Stimulated activated naive CD8-positive, alpha-beta T cell treated with anti-CD3 and anti-CD28 coated beads, Interleukin-15, amount 100 ng/mL, for 72 hours (primary cell): ENCODE data around the gene PHYH.
A peak's percentile ranks its signal among the peaks of the same experiment; 100 is the strongest.
"Not testable (repeated sequence)": the region's sequence is repeated elsewhere in the genome, so short reads cannot be mapped to it uniquely, and the experiment has no call there.

Source experiments
- ATAC-seq: fragments of 150-1000 bp; cut with Tn5 transposase; 2 replicates; pipeline ENCODE4 v1.10.0; 2021; ENCODE audit warnings: mild to moderate bottlenecking, moderate library complexity
- DNase-seq, 2 donors: peaks; one replicate each; pipeline ENCODE4 v3.0.0; 2021 to 2022
- H3K27ac Mint-ChIP-seq, 2 donors: one replicate each; pipeline ENCODE4 v1.8.0; 2022; ENCODE audit warnings: mild to moderate bottlenecking in 2 of 2, mixed read lengths in 2 of 2, moderate library complexity in 2 of 2
- H3K27me3 Mint-ChIP-seq: one replicate; pipeline ENCODE4 v1.8.0; 2022; ENCODE audit warnings: mixed read lengths
- H3K4me1 Mint-ChIP-seq: one replicate; pipeline ENCODE4 v1.8.0; 2022; ENCODE audit warnings: mild to moderate bottlenecking, mixed read lengths
- H3K4me3 Mint-ChIP-seq, 2 donors: one replicate each; pipeline ENCODE4 v1.8.0; 2022; ENCODE audit warnings: mild to moderate bottlenecking in 2 of 2, mixed read lengths in 2 of 2, moderate library complexity in 1 of 2
- H3K9me3 Mint-ChIP-seq, 2 donors: one replicate each; pipeline ENCODE4 v1.8.0; 2022; ENCODE audit warnings: mixed read lengths in 2 of 2

PHYH gene

DNA sequence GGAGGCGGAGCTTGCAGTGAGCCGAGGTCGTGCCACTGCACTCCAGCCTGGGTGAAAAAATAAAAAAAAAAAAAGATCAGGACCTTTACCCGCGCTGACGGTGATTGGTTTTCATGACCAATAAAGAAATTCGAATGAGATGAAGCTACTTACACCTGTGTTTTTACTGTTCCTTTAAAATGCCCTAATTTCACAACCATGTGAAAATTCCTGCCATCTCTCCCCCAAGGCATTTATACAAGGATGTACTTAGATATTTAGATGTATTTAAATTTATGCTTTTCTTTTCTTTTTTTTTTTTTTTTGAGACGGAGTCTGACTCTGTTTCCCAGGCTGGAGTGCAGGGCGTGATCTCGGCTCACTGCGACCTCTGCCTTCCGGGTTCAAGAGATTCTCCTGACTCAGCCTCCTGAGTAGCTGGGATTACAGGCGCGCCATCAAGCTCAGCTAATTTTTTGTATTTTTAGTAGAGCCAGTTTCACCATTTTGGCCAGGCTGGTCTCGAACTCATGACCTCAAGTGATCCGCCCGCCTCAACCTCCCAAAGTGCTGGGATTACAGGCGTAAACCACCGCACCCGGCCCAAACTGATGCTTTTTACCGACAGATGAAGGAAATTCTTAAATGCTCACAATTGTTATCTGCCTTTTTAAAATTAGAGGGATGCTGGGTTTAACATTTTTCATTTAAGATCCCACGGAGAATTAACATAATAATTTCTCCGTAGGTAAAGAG lies 3.1 kb upstream of the PHYH start:
- Mint-ChIP-seq H3K4me1 (peaks cover 33% of the 10 kb centered on the region), H3K27me3 (no peaks in the 10 kb centered on the region), H3K4me3 (peak overlapping the region; percentile 84 to 92), H3K9me3 (no peaks in the 10 kb centered on the region), H3K27ac (peak overlapping the region; percentile 99)
- no peak for ATAC-seq
- no peak for DNase-seq

DNA sequence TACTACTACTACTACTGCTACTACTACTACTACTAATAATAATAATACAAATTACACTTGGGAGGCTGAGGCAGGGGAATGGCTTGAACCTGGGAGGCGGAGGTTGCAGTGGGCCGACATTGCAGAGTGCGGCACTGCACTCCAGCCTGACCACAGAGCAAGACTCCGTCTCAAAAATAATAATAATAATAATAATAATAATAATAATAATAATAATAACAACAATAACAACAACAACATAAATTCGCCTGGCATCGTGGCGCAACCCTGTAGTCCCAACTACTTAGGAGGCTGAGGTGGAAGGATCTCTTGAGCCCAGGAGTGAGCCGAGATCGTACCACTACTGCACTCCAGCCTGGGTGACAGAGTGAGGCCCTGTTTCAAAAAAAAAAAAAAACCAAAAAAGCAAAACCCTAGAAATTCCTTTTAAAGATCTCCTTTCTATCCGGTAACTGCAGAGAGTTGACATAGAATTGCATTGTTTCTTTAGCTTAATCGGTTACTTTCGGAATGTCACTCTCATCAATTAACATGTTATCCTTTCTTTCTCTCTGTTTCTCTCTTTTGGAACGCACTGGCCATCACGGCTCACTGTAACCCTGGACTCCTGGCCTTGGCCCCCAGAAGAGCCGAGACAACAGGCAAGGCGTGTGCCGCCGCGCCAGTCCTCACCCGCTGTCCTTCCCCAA lies 972 bp downstream of the PHYH start:
- ATAC-seq = no peak
- no peaks in the 10 kb centered on the region for H3K27me3 Mint-ChIP-seq
- no peaks in the 10 kb centered on the region for H3K9me3 Mint-ChIP-seq
- DNase-seq = no peak
- H3K27ac Mint-ChIP-seq = peak overlapping the region; percentile 71 to 86
- H3K4me1 Mint-ChIP-seq = peaks cover 33% of the 10 kb centered on the region
- peak overlapping the region; percentile 78 to 87 for H3K4me3 Mint-ChIP-seq

DNA sequence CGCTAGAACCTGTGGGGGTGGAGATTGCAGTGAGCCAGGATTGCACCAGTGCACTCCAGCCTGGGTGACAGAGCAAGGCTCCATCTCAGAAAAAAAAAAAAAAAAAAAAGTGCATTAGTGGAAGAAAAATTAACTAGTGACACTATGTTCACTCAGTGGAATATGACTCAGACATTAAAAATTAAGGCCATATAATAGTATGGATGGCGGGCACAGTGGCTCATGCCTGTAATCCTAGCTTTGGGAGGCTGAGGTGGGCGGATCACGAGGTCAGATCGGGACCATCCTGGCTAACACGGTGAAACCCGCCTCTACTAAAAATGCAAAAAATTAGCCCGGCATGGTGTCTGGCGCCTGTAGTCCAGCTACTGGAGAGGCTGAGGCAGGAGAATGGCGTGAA lies 3.4 kb downstream of the PHYH start:
- no peak overlapping the region for H3K4me3 Mint-ChIP-seq
- DNase-seq (no peak), ATAC-seq (no peak)
- H3K9me3 Mint-ChIP-seq = no peaks in the 10 kb centered on the region
- no peaks in the 10 kb centered on the region for H3K27me3 Mint-ChIP-seq
- peaks cover 20% of the 10 kb centered on the region for H3K4me1 Mint-ChIP-seq
- no peak overlapping the region for H3K27ac Mint-ChIP-seq

DNA sequence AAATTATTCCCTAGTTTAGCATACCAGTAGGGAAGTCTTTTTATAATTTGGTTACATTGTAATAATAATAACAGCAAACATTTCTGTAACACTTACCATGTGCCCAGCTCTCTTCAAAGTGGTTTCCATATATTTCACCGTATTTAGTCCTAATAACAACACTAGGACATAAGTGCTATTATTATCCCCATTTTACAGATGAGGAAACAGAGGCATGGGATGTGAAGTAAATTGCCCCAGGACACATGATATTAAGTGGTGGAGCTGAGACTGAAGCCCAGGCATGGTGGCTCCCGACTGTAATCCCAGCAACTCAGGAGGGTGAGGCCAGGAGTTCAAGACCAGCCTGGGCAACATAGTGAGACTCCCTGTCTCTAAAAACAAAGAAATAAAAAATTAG lies 5.1 kb downstream of the PHYH start:
- ATAC-seq = no peak
- peaks cover 7% of the 10 kb centered on the region for H3K4me1 Mint-ChIP-seq

DNA sequence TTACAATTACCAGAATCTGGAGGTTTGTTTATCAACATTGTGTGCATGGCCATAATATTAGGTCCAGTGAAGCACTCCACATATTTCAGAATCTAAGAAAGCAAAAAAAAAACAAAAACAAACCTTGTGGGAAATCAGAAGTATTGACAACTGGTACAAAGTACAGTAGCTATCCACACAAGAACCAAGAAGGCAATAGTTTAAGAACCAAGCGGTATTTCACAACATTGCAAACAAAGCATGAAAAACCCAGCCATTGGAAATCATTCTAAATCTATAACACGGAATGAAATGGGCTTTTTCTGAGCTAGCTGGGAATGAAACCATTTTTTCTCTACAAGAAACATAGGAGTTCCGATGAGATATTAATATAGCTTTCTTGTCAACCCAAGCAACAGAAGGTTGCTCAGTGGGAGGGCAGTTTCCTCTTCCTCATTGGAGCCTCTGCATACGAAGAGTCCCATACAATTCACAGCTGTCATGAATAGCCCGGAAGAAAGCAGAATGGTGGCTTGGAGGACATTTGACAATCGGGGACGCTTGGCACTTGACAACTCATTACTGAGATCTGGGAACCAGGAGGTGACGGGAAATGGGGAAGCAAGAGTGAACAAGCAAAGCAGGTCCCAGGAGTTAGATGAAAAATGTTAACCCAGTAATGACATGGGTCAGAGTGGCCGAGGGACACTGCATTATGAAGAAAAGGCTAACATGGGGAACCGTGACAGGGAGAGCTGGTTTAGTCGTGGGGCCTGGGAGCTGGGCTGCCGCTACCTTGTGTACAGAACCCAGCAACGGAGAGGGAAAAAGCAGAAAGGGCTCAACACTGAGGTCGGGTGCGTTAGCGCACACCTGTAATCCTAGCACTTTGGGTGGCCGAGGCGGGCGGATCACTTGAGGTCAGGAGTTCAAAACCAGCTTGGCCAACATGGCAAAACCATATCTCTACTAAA lies 7.8 kb downstream of the PHYH start:
- Mint-ChIP-seq H3K27me3 (no peaks in the 10 kb centered on the region), H3K27ac (no peak overlapping the region), H3K4me1 (no peaks in the 10 kb centered on the region), H3K4me3 (no peak overlapping the region), H3K9me3 (no peaks in the 10 kb centered on the region)
- ATAC-seq (no peak), DNase-seq (no peak)

More for the DNA sequence above, 5.1 kb downstream of the PHYH start:
- DNase-seq = no peak
- no peaks in the 10 kb centered on the region for H3K9me3 Mint-ChIP-seq
- no peak overlapping the region for H3K4me3 Mint-ChIP-seq
- H3K27me3 Mint-ChIP-seq = no peaks in the 10 kb centered on the region
- H3K27ac Mint-ChIP-seq = no peak overlapping the region

DNA sequence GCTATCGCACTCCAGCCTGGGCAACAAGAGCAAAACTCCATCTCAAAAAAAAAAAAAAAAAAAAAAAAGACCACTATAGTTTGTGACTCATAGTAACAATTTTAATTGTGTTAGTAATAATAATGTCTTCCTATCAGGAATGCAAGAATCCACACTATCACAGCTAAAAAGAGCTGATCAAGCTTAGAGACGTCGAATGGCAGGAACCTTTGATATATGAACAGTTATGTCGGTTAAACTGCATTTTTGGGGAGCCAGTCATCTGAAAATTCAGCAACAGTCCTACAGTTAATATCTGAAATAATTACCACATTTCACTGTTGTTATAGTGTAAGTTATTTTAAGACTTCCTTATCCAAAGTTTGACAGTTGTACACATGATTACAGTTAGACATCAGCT lies 8.8 kb downstream of the PHYH start:
- H3K27ac Mint-ChIP-seq = no peak overlapping the region
- no peaks in the 10 kb centered on the region for H3K27me3 Mint-ChIP-seq
- H3K4me3 Mint-ChIP-seq = no peak overlapping the region
- no peaks in the 10 kb centered on the region for H3K9me3 Mint-ChIP-seq
- DNase-seq (no peak), ATAC-seq (no peak)
- H3K4me1 Mint-ChIP-seq = no peaks in the 10 kb centered on the region

DNA sequence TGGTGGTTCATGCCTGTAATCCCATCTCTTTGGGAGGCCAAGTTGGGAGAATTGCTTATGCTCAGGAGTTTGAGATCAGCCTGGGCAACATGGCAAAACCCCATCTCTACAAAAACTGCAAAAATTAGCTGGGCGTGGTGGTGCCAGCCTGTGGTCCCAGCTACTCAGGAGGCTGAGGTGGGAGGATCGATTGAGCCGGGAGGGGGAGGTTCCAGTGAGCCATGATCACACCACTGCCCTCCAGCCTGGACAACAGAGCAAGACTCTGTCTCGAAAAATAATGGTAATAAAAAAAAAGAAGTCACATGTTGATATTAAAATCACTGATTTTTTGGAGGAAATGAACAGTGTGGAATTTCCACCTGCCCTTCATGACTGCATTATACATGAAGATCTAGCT lies 15.8 kb downstream of the PHYH start:
- ATAC-seq = no peak
- H3K27me3 Mint-ChIP-seq = no peaks in the 10 kb centered on the region

DNA sequence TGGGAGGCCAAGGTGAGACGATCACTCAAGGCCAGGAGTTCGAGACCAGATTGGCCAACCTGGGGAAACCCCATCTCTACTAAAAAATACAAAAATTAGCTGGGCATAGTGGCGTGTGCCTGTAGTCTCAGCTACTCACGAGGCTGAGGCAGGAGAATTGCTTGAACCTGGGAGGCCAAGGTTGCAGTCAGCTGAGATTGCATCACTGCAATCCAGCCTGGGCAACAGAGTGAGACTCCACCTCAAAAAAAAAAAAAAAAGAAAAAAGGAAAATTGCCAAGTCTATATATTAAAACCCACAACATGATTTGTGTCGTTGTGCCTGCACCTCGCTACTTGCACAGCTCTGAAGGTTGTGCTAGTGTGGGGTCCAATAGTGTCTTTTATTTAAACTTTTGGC lies 17.5 kb downstream of the PHYH start:
- not testable (repeated sequence) for DNase-seq, H3K9me3 Mint-ChIP-seq, H3K27ac Mint-ChIP-seq, H3K4me3 Mint-ChIP-seq, H3K4me1 Mint-ChIP-seq, H3K27me3 Mint-ChIP-seq, ATAC-seq

More for the DNA sequence above, 15.8 kb downstream of the PHYH start:
- no peak for DNase-seq
- Mint-ChIP-seq H3K27ac (no peak overlapping the region), H3K4me1 (no peaks in the 10 kb centered on the region), H3K9me3 (no peaks in the 10 kb centered on the region), H3K4me3 (no peak overlapping the region)

DNA sequence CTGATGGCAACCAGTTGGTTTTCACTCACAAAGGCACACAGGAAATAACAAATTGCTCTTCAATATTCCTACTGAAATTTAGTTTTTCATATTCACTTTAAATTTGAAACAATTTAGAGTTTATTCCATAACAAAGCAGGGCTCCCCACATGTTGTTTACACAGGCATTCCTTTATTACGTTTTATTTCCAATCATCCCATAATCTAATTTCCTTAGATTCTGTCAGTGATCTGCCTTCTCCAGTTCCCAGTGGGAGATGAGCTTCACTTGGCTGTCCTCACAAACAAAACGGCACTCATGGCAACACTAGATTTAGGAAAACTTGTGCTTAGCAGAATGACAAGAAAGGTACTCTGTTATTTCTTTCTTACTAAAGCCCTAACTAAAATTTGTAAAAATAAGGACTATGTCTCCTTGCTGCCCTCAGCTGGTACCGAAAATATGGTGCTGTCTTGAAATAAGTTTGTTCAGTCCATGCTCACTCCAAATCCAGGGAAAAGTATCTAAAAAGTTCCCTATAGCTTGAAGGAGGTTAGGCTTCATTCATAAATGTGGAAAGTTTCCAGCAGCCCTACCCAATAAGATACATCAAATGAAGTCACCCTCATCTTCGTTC lies 23.0 kb downstream of the PHYH start:
- ATAC-seq = no peak
- peaks cover 1% of the 10 kb centered on the region for H3K4me1 Mint-ChIP-seq
- no peak overlapping the region for H3K4me3 Mint-ChIP-seq
- no peak overlapping the region for H3K27ac Mint-ChIP-seq
- H3K9me3 Mint-ChIP-seq = no peaks in the 10 kb centered on the region
- DNase-seq = no peak
- no peaks in the 10 kb centered on the region for H3K27me3 Mint-ChIP-seq

DNA sequence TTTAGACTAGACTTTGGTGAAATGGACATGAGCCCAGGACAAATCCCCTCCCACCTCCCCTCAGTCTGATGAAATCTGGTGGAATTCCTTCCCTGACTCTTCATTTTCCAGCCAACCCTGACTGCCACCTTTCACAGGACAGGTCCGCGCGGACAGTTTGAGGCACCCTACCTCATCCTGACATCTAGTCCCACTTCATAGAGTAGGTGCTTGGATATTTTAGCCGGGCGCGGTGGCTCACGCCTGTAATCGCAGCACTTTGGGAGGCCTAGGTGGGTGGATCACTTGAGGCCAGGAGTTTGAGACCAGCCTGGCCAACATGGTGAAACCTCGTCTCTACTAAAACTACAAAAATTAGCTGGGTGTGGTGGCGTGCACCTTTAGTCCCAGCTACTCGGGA lies 23.7 kb downstream of the PHYH start:
- H3K27me3 Mint-ChIP-seq, ATAC-seq, H3K4me1 Mint-ChIP-seq, H3K9me3 Mint-ChIP-seq, H3K27ac Mint-ChIP-seq, DNase-seq, H3K4me3 Mint-ChIP-seq: not testable (repeated sequence)

DNA sequence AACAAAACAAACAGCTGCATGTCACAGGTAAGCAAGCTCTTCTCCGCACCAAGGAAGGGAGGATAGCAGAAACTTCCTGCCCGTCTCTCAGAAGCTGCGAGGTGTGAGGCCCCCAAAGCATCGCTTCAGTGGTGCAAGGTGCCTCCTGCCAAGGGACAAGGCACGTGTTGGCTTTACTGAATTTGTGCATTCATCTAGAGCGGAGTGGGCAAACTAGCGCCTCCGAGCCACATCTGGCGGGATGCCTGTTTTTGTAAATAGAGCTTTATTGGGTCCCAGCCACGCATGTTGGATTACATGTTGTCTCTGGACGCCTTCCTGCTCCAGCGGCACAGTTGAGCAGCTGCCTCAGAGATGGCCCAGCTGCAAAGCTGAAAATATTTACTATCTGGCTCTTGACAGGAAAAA lies 27.7 kb downstream of the PHYH start:
- Mint-ChIP-seq H3K9me3 (no peaks in the 10 kb centered on the region), H3K27me3 (no peaks in the 10 kb centered on the region), H3K4me3 (no peak overlapping the region), H3K4me1 (peaks cover 9% of the 10 kb centered on the region), H3K27ac (no peak overlapping the region)
- DNase-seq (no peak), ATAC-seq (no peak)

DNA sequence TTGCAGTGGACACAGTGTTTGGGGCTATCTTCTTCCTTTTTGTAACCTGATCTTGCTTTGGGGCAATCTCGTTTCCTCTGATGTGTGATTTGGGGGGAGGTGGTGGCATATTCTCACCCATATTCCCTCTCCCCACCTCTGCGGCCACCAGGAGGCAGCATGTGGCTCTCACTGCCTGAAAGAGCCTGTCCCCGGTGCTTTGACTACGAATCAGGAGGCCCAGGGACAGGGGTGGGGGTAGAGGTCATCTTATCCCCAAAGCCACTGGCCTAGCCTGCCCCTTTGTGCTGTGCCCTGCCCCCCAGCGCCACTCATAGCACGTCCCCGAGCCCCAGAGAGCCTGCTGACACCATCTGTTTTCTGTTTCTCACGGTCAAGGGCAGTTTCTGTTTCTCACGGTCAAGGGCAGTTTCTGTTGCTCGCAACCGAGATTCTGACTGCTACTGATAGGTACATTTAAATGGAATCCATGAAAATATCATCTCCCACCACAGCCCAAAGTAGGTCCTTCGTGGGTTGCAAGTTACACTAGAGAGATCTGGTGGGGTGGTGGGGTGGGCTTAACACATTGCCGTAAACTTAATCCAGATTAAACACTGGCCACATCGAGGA lies 28.2 kb downstream of the PHYH start:
- peaks cover 9% of the 10 kb centered on the region for H3K4me1 Mint-ChIP-seq
- DNase-seq (peak; percentile 37 to 48), ATAC-seq (peak; percentile 85)
- H3K27me3 Mint-ChIP-seq = no peaks in the 10 kb centered on the region
- no peak overlapping the region for H3K4me3 Mint-ChIP-seq
- H3K9me3 Mint-ChIP-seq = no peaks in the 10 kb centered on the region
- H3K27ac Mint-ChIP-seq = peak overlapping the region; percentile 29 to 35

DNA sequence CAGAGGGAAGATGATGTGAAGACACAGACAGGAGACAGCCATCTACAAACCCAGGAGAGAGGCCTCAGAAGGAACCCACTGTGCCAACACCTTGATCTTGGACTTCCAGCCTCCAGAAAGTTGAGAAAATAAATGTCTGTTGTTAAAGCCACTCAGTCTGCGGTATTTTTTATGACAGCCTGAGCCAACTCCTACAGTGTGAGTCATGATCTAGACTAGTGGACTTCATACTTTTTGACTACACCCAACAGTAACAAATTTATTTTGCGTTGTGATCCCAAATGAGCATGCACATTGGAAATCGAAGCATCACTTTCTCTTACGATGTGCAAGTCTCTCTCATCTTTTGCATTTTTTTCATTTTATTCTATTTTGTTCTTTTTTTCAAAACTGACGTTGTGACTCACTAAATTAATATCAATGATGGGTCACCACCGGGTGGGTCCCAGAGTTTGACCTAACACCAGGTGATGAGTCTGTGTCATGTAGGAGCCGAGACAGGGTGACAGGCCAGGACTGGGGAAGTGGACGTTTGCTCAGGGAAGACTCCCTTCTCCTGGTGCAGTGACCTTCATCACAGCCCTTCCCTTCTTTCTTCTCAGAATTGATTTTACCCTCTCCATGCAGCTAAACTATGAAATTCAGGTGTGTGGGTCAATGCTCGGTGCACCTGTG lies 28.9 kb downstream of the PHYH start:
- no peaks in the 10 kb centered on the region for H3K27me3 Mint-ChIP-seq
- no peak for ATAC-seq
- no peak overlapping the region for H3K4me3 Mint-ChIP-seq
- peaks cover 9% of the 10 kb centered on the region for H3K4me1 Mint-ChIP-seq
- H3K27ac Mint-ChIP-seq = no peak overlapping the region
- no peak for DNase-seq
- H3K9me3 Mint-ChIP-seq = no peaks in the 10 kb centered on the region

DNA sequence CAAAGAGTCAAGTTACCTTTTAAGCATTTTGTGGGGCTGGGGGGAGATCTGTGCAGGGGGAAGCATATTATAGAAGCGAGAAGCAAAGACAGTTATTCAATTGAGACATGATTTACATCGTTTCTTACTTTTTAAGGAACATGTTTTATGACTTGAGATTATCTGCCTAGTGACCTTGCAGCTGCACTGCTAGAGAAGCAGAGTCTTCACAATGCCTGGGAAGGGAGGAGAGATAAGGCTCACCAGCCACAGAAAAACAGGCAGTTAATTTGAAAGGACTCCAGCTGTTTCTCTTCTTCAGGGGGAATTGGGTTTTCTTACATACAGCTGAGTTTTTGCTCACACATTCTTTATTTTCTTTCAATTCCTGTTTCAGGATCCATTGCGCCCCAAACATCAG lies 31.0 kb downstream of the PHYH start:
- no peak overlapping the region for H3K27ac Mint-ChIP-seq
- no peak overlapping the region for H3K4me3 Mint-ChIP-seq
- no peaks in the 10 kb centered on the region for H3K9me3 Mint-ChIP-seq
- DNase-seq (no peak), ATAC-seq (no peak)
- peaks cover 9% of the 10 kb centered on the region for H3K27me3 Mint-ChIP-seq
- peaks cover 9% of the 10 kb centered on the region for H3K4me1 Mint-ChIP-seq

DNA sequence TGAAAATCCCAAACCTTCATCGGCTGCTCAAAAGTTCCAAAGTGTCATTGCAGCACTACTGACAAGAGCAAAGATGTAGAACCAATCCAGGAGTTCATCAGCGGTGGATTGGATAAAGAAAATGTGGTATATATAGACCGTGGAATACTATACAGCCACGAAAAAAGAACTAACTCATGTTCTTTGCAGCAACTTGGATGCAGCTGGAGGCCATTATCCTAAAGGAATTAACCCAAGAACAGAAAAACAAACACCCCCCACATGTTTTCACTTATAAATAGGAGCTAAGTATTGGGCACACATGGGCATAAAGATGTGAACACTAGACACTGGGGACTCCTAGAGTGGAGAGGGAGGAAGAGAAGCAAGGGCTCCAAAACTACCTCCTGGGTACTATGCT lies 31.6 kb downstream of the PHYH start:
- Mint-ChIP-seq H3K9me3 (no peaks in the 10 kb centered on the region), H3K4me3 (no peak overlapping the region), H3K27me3 (peaks cover 14% of the 10 kb centered on the region), H3K27ac (peak overlapping the region in 1 of 2 donors; percentile 24), H3K4me1 (peaks cover 9% of the 10 kb centered on the region)
- no peak for DNase-seq
- ATAC-seq = no peak
